NT2/D1 (cell line): ENCODE measurements around the gene PLA2R1.

Experiments used
- SUZ12 ChIP-seq: IDR thresholded peaks from 2 replicates; pipeline ENCODE4 v1.6.1; 2011; ENCODE audit not compliant: insufficient read length, insufficient read depth; ENCODE audit errors: extremely low read depth
- YY1 ChIP-seq: IDR thresholded peaks from 2 replicates; pipeline ENCODE4 v1.6.1; 2011; ENCODE audit not compliant: insufficient read length, insufficient read depth

DNA sequence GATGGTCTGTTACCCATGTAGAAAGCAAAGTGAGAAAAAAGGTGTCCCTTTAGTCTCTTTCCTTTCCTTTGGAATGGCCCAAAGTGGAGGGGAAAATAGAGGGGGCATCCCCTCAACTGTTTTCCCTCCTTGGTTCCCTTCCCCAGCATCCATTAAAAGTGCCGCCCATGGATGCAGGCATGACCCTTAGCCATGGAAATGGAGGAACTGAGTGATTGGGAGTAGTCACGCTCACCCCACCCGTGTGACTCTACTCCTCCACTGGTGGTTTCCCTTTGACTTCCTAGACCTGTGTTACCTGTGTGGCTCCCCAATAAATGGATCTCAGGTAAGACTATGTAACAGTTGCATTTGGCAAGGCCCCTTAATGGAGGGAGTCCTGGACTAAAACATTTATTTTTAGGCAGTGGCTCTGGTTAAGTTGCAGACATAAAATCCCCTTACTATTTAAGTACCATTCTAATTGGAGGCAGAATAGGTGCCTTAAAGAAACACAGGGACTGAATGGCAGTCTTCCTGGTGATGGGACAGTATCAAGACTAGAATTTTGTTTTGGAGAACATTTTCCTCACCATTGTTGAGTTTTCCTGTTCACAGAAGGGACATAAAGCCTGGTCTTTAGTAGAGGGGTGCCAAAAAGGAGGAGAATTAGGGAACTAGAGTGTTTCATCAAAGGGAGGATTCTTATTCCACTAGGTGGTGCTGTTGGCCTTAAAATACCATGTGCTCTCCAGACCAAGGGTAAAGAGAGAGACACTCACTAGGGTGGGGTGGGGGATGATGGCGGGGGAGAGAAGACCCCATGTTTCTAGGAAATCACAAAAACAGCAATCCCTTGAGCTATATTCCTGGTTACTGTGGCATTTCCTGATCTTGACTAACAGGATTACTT, 25.7 kb upstream of the PLA2R1 start:
- no peak for TF ChIP-seq SUZ12
- TF ChIP-seq YY1 = no peak
